Activated naive CD4-positive, alpha-beta T cell (primary cell): Measurements from ENCODE around the gene BCAP31.
A peak's percentile ranks its signal among the peaks of the same experiment; 100 is the strongest.
"Not testable (repeated sequence)": the region's sequence is repeated elsewhere in the genome, so short reads cannot be mapped to it uniquely, and the experiment has no call there.

Source experiments
- DNase-seq, 4 experiments: peaks; one replicate each; lab custom pipeline; 2025; lab: John Stamatoyannopoulos, UW

Gene BCAP31

DNA sequence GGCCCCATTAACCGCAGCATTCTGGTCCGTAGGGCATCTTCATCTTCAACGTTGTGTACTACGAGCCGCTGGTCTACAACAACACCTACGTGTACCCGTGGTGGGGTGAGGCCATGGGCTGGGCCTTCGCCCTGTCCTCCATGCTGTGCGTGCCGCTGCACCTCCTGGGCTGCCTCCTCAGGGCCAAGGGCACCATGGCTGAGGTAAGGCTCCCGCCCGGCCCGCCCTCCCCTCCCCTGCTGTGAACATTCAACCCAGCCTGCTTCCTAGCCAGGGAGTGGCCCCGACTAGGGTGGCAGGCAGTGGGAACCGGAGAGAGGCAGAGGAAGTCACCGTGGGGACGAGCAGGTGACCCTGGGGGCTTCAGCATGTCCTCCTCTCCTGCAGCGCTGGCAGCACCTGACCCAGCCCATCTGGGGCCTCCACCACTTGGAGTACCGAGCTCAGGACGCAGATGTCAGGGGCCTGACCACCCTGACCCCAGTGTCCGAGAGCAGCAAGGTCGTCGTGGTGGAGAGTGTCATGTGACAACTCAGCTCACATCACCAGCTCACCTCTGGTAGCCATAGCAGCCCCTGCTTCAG, 29.4 kb downstream of the BCAP31 start:
- no peak for DNase-seq

DNA sequence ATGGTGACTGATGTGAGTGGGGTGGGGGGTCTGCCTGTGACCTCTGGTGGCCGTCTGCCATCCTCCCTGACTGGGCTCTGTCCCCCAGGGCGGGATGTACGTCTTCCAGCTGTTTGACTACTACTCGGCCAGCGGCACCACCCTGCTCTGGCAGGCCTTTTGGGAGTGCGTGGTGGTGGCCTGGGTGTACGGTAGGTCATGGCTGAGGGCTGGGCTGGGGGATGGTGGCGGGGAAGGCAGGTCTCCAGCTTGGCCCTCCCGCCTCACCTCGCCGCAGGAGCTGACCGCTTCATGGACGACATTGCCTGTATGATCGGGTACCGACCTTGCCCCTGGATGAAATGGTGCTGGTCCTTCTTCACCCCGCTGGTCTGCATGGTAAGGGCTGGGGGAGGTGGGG, 29.9 kb downstream of the BCAP31 start:
- DNase-seq = not testable (repeated sequence)

DNA sequence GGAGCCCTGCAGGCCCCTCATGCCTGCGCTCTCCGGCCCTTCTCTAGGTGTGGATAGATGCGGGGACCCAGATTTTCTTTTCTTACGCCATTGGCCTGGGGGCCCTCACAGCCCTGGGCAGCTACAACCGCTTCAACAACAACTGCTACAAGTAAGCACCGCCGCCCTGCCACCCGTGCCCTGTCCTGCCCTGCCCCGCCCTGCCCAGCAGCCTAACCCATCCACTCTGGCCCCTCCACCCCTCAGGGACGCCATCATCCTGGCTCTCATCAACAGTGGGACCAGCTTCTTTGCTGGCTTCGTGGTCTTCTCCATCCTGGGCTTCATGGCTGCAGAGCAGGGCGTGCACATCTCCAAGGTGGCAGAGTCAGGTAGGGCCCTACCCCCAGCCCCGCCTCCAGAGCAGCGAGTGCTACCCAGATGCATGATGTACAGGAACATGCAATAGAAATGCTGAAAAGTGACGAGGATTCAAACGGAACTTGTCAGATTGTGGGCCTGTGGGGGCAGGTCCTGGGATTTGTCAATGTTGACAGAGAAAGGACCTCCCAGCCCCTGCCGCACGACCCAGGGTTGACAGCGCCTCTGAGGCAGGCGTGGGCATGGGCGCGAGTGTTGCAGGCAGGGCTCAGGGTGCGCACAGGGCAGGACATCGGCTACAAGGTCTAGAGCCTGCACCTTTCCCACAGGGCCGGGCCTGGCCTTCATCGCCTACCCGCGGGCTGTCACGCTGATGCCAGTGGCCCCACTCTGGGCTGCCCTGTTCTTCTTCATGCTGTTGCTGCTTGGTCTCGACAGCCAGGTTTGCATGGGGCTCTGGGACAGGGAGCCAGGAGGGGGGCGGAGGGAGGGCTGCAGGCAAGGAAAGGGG, 30.7 kb downstream of the BCAP31 start:
- DNase-seq = no peak

DNA sequence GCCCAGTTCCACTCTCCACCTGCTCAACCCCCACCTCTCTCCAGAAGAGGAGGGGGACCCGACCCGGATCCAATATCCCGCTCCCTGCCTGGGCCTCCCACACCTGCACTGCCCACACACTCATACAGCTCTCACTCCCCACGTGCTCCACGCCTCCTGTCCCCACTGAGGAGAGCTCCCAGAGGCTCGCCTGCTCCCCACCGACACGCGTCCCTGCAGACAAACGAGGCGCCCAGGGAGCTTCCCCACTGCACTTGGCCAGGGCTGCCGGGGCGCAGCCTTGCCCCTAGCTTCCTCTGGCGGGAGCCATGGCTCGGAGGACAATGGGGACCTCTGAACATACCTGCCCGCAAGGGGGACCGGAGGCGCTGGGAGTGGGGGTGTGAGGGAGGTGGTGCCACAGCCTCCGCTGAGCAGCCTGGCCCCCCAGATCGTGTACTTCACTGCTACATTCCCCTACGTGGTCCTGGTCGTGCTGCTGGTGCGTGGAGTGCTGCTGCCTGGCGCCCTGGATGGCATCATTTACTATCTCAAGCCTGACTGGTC, 31.5 kb downstream of the BCAP31 start:
- DNase-seq = no peak

DNA sequence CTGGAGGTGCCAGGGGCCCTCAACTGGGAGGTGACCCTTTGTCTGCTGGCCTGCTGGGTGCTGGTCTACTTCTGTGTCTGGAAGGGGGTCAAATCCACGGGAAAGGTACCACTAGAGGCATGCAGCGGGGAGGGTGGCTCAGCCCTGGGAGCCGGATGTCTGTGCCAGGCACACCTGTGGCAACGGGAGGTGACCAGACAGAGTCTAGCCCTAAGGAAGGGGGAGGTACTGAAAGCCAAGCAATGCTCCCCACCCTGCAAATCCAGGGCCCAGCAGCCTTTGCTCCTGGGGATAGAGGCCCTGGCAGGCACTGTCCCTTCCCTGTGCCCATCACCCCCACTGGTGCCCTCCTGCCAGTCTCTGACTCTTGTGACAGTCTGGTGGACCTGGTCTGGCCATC, 32.2 kb downstream of the BCAP31 start:
- DNase-seq = no peak

DNA sequence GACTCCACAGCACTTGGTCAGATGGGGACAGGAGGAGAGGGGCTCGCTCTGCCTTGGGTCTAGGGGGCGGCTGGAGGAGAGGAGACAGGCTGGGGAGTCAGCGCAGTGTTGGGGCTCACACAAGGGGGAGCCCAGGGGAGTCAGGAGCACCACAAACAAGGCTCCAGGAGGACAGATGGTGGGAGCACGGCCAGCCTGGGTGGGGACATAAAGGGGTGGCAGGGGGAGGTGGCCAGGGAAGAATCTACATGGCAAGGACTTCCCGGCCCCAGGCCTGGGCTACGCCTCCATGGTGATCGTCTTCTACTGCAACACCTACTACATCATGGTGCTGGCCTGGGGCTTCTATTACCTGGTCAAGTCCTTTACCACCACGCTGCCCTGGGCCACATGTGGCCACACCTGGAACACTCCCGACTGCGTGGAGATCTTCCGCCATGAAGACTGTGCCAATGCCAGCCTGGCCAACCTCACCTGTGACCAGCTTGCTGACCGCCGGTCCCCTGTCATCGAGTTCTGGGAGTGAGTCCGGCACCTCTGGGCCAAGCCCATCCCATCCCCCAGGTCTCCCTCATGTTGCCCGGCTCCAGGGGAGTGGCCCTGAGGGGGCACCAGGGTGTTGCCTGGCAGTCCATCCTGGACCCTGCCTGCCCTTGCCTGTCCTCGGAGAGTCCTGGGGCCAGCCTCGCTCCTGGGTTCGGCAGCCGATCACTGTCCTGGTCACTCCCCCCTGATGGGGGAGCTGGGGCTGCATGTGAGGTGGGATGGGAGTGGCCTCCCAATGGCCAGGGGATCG, 33.0 kb downstream of the BCAP31 start:
- not testable (repeated sequence) for DNase-seq

DNA sequence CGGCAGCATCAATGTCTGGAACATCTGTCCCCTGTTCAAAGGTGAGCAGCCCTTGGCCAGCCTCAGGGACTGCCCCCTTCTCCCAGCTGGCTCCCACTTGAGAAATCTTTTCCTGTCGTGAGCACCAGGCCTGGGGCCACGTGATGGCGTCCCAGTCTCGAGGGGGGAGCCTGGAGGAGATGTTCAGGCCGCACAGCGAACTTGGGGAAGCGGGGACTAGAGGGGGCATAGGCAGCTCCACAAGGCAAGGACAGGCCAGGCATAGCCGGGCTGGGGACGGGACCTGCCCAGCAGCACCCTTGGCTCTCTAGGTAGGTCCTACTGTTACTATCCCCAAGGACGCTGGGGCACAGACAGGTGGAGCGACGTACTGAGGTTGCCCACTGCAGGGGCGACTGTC, 33.7 kb downstream of the BCAP31 start:
- no peak for DNase-seq

DNA sequence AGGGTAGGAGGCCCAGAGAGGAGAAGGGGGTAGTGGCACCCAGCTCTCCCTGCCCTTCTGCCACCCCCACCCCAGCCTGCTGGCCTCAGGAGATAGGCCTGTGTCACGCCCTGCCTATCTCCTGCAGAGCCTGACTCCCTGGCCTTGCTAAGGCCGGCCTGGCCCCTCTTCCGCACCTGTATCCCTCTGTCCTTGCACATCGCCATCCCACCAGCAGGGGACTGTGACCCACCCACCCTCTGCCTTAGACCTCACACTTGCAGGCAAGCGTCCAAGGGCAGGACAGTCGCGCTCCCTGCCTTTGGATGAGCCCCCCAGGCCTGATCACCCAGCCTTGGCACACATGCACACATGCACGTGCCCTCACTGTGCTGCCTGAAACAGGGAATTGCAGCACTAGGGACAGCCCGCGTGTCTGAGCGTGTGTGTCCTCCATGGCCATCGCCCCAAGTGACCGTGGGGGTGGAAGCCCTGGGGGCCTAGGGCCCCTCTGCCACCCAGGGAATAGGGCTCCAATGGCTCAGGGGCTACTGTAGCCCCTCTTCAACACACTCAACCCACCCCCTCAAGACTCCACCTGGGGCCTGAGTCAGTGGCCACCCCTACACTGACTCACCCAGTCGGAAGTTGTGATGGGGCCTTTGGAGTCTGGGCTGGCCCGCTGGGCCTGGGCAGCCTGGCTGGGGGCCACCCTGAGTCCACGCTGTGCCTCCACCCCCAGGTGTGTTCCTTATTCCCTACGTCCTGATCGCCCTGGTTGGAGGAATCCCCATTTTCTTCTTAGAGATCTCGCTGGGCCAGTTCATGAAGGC, 34.3 kb downstream of the BCAP31 start:
- DNase-seq = no peak

DNA sequence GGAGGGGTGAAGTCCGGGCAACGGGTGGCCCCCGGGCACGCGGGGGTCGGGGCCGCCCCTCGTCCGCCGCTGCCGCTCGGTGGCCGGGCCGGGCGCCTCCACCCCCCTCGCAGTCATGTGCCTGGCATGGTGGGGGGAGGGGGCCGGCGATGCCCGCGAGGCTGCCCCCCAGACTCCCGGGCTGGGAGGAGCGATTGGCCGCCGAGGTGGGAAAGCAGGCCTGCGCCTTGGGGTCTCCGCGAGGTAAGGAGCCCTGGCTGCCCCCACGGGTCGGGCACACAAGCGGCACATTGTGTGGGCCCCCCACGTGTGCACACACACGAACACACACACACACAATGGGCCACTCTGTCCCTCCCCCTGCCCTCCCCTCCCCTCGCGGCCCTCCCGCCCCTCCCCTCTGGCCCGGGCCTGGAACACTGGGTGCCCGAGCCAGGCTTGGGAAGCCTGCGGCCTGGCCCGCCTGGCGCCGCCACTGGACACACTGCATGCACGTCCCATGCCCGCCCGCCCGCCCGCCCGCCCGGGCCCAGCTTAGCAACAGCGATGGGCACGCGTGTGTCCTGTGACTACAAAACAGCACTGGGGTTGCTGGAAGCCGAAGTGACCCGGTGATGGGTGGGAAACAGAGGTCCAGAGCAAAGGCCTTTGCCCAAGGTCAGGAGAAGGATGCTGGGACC, 35.1 kb downstream of the BCAP31 start:
- no peak for DNase-seq

DNA sequence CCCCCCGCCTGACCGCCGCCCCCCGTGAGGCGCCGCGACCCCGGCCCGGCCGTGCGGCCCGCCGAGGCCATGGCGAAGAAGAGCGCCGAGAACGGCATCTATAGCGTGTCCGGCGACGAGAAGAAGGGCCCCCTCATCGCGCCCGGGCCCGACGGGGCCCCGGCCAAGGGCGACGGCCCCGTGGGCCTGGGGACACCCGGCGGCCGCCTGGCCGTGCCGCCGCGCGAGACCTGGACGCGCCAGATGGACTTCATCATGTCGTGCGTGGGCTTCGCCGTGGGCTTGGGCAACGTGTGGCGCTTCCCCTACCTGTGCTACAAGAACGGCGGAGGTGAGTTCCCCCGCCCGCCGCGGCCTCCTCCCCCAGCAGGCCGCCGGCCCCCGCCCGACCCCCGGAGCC, 35.7 kb downstream of the BCAP31 start:
- DNase-seq = no peak

DNA sequence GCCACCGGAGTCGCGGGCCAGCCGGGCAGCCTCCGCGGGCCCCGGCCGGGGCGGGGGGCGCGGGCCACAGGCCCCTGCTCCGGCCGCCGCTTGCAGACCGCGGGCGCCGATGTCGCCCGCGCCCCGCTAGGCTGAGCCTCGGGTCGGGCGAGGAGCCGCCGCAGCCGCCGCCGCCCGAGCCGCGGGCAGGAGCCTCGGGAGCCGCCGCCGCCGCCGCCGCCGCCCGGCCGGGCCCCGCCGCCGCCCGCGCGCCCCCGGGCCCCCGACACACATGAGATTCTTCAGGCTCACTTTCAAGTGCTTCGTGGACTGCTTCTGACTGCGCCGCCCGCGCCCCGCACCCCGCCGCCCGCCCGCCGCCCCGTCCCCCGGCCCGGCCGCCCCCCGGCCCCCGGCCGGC, 36.1 kb downstream of the BCAP31 start:
- DNase-seq = no peak

DNA sequence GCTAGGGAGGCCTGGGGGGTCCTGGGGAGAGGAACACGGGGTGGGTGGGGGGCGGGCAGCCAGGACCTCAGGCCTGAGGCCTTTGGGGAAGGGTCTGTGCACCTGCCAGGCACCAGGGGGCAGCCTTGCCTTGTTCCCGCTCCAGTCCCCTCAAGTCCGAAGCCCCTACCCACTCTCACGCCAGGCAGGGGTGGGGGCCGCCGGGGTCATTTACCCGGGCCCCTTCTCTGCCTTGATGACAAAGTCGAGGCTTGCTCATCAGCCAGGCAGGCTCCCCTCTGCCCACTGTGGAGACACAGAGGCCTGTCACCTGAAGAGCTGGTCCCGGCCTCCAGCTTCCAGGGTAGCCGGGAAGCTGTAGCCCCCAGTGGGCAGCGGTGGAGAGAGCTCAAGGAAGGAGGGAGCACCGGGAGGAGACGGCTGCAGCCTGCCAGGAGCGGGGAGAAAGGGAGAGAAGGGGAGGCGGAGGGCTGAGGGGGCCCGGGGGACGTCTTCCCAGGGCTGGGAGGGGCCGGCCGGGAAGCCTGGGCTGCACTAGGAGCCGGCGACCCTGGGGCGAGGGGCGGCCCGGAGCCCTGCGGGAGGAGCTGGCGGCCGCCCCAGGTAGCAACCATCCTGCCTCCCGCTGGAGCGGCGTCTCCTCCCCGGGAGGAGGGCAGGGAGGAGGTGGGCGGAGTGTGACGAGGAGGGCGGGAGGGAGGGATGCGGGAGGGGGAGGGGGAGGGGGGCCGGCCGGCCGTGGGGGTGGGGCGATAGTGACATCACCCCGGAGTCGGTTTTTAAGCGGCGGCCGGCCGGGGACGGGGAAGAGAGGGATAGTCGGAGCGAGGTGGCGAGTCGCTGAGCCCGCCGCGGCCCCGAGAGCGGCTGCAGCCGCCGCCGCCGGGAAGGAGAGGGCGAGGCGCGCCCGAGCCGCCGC, 36.8 kb downstream of the BCAP31 start, which contains the start of gene SLC6A8:
Gene SLC6A8, plus strand, starts transcription at position 806 of the 919 bp plus-strand sequence. CDS start 649 bp downstream, outside the sequence.
- peak in 1 of 4 experiments; percentile 12 for DNase-seq

DNA sequence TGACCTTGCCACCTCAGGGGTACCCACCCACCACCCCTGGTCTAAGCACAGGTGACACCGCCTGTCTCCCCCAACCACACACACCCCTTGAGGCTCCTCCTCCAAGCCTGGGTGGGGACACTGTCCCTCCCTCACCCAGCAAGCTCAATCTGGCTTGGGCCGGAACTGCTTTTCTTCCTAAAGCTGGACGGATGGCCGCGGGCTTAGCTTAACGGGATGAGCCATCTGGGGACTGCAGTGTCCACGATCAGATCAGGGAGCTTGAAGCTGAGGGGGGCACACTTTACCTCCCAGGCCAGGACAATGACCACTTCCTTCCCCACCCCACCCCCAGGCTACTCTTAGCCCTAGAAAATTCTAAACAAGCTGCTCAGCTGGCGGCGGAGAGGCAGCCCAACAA, 37.5 kb downstream of the BCAP31 start:
- no peak for DNase-seq

DNA sequence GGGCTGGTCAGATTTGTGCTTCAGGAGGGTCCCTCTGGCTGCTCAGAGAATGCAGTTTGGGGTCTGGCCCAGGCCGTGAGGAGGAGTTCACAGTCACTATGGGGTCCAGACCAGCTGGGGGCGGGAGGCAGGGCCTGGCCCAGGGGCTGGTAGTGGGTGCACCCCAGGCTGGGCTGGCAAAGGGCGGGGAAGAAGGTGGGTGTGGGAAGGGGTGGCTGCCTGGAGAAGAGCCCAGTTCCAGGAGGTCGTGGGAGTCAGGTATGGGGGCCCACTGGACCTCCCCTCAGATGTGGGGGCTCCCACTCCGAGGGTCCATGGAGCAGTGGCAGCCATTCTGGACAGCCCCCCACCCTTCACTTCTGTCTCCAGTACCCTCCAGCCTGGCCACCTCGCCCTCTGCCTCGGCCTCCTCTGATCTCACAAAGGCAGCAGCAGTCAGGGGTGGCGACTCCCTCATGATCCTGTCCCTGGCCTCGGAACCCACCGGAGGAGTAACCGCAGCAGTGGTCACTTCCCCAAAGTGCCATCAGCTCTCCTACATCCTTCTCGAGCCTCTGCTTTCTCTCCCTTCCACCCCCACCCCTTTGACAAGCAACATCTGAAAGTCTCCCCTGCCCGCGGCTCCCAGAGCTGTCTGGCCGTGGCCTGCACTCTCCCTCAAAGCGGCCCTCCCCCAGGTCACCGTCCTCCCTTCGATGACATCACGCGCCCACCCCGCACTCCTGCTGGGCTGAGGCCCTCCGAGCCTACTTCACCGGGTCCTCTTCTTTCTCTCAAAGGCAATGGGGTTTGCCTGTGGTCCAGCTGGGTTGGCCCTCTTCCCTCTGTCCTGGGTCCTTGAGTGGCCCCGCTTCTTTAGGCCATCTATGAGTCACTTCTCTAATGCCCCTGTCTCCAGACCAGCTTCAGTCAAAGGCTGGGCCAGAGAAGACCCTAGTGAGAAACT, 38.2 kb downstream of the BCAP31 start:
- no peak for DNase-seq

DNA sequence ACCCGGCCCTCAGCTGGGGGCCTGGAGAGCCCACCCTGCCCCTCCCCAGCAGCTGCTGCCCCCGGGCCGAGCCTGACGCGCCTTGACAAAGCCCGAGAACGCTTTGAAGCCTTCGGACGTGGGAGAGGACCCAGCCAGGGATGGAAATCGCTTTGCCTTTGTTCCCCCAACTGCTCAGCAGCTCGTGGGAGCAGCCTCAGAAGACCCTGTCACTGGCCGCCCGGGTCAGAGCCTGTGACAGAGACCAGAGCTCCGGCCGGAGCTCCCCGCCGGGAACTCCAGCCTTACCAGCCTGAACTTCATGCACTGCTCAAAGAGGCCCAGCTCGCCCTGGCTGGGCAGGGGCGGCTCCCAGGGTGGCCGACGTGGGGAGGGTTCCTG, 39.0 kb downstream of the BCAP31 start:
- no peak for DNase-seq

DNA sequence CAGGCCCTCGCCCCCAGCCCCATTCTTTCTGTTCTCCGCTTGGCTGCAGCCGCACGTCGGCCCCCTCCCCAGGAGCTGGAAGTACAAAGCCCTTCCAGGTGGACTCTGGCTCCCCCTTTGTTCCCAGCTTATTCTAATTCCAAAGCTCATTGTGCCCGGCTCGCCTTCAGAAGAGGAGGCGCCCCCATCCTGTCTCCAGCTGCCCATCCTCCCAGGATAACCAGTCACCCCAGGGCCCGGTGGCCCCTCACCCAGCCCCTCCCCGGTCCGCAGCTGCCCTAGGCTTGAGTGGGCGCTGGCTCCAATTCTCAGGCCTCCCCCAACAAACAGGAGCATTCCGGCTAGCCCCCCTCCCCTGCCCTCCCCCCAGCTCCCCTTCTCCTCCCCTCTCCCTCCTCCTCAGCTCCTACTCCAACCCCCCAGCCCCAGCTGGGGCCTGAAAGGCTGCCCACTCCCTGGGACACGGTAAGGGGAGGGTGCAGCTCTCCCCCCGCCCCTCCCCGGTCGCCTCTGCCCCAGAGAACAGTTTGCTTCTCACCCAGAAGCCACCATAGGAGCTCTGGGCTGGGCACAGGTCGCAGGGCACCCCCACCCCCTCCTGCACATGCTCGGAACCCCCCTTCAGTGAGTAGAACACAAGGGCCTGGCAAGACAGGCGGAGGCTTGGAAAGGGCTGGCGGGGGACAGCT, 39.6 kb downstream of the BCAP31 start:
- DNase-seq = no peak

DNA sequence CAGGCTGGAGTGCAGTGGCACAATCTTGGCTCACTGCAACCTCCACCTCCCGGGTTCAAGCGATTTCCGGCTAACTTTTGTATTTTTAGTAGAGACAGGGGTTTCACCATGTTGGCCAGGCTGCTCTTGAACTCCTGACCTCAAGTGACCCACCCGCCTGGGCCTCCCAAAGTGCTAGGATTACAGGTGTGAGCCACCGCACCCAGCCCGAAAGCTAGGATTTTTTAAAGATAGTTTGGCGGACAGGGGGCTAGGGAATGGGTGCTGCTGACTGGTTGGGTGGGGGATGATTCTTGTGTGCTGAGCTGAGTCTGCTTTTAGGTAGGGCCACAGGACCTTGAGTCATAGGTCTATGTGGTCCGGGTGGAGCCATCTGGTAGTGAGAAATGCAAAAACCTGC, 40.7 kb downstream of the BCAP31 start:
- DNase-seq = not testable (repeated sequence)

DNA sequence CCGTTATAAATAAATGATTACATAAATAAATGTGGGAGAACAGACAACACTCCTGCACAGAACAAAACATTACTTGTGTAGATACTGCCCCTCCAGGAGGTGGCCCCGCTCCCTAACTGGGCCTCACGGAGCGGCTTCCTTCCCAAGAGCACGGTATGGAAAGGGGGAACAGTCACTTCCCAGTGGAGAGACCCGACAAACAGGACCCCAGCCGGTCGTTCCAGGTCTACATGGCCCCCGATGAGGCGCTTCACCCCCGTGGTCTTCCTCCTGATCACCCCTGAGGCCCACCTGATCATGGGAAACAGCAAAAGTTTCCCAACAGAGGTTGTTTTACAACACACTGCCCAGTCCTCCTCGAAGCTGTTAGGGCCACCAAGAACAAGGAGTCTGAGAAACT, 43.0 kb downstream of the BCAP31 start:
- DNase-seq = no peak
